RPMI8226 (cell line): ENCODE data around the gene DRG2.

ENCODE experiments used
- DNase-seq: peaks from one replicate; pipeline ENCODE4 v3.0.0-alpha.2; 2015

Gene DRG2

DNA sequence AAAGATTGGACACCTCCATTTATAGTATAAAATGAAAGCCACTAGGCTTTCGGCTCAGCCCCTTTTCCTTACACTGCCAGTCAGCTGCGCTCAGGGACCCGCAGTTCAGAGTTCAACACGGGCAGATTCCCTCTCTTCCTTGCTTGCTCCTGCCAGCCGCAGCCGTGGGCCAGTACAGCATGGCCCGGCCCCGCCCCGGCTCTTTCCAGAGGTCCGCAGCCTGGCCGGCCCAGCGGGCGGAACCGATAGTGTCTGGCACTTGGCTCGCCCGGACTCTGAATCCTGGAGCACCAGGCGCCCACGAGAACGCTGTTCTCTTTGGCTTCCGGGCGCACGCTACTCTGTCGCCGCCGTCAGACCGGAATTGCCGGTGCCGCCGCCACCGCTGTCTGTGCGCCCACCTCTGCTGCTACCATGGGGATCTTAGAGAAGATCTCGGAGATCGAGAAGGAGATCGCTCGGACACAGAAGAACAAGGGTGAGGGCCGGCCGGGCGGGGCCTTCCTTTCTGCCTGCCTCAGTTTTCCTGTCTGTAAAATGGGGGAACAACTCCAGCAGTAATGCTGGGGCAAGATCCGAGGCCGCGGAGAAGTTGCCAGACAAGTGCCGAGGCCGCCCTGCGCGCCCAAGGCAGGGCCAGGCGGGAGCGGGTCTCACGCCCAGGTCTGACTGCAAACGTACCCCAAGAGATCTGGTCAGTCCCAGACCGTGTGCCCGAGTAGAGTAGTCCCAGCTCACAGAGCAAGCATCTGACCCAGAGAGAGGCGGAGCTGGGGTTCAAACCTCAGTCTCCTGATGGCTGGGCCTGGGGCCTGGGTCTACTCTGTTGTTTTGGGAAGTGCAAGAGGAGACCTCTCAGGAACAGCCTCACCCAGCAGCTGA, at the start of gene DRG2:
Gene DRG2, plus strand, starts transcription at position 339 of the 882 bp plus-strand sequence. Its CDS starts 76 bp downstream, at position 415.
- DNase-seq = peak; percentile 95

DNA sequence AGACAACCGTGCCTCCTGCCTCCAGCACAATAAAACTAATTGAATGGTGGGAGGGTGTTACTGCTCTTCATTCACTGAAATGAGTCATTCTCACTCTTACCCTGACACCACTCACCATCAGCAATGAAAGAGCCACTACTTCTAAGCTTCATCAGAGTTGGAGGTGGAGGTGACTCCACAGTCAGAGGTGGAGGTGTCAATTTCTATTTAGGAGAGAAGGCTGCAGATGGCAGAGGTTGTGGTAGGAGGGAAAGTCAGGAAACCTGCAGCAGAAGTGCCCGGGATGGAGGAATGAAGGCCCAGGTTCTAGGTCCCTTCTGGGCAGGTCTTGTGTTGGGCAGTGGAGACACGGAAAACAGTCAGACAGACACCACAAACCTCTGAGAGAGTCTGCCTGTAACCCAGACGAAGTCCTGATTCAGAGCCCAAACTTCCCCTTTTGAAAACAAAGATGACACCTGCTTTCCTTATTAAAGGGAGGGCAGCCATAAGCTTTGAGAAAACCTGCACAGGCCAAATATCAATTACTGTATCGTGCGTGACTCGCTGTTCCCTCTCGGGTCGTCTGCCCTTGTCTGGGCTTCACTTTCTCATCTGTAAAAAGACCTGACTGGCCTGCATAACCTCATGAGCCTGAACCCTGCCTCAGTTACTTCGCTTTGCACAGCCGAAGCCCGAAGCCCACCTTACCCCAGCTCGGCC, 49.4 kb upstream of the DRG2 start:
- DNase-seq = peak; percentile 67

DNA sequence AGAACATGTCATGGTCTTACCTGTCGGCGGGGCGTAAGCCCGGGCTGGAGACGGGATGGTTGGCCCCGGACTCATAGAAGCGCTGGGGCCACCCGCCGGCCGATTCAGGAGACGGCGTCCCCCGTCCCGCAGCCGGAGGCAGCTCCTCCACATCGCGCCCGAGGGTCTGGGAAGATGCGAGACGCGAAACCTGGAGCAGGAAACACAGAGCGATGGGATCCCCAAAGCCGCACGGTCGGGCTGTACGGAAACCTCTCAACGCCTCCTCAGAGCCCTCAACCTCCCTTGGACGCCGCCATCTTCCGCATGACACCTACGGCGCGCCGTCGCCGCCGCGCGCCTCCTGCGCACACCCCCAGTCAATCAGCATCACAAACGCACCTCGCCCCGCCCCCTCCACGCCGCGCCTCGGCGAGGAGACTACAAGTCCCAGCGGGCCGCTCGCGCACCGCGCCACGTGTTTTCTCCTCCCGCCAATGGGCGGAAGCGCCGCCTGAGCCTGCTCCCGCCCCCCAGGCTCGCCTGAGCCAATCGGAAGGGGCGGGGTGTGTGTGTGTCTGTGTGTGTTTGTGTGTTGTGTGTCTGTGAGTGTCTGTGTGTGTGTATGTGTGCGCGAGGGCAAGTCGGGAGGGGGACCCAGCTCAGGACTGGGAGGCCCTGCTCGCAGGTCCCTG, 48.8 kb upstream of the DRG2 start, which contains the start of the genes ATPAF2 and GID4:
Gene ATPAF2, minus strand, starts transcription at position 308 of the 674 bp plus-strand sequence. Its CDS starts 155 bp downstream, at position 153.
Gene GID4, plus strand, starts transcription at position 548 of the 674 bp plus-strand sequence. Its CDS starts 57 bp downstream, at position 605.
- peak; percentile 100 for DNase-seq

- DNase-seq = peak; percentile 70
These were observed 48.0 kb upstream of the DRG2 start for GRCh38 chr17:18039535-18040260.

DNA sequence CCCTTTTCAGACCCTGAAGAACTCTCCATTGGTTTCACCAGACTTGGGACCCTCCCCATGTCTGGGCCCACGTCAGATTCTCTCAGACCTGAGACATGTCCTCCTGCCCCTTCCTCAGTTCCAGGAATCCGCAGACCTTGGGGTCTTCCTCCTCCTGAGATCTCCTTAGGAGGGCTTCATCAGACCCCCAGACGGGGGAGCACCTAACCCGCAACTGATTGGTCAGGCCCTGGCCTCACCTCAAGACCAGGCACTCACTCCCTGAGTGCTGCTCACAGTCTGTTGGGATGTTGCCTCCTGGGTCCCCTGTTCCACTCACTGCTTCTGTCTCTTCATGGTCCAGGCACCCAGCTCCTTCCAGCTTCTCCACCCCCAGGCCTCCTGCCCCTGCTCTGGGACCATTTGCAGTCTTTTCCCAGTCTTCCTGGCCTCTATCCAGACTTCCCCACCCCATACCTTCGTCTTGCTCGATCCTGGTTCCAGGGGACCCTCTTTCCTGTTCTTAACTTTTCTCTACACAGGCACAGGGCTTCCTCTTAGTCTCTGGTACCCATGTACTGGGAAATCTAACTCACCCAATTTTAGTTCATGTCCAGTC, 47.4 kb upstream of the DRG2 start:
- no peak for DNase-seq

DNA sequence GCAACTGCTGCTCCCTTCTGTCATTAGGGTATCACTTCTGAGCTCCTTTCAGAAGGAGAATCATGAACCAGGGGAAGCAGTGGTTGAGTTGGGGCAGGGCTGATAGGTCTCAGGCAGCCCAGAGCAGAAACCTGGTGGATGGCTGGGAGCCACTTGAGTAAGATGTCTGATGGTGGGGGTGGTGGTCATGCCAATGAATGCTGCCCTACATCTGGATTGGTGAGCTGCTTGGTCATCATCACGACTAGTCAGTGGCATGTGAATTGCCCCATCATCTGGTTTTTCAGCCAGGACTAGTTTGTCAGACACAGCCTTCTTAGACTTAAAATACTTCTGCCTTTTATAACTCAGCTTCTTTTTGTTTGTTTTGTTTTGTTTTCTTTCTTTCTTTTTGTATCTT, 46.0 kb upstream of the DRG2 start:
- no peak for DNase-seq

DNA sequence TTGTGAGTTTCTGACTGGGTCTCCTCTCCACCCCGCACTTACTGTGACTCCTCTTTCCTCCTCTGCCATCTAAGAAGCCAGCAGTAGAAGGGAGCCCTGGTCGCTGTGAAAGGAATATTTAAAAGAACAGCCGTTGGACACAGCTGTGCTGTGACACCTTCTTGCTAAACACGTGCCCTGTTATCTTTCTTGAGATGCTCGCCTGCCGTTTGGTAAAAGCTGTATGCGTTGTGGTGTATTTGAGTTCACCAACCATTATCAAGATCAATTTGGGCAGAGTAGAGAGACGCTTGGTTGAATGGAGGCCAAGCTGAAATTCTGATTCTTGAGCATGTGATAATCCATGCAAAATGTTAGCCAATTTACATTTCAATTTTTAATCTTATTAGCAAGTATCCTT, 44.8 kb upstream of the DRG2 start:
- DNase-seq = no peak

DNA sequence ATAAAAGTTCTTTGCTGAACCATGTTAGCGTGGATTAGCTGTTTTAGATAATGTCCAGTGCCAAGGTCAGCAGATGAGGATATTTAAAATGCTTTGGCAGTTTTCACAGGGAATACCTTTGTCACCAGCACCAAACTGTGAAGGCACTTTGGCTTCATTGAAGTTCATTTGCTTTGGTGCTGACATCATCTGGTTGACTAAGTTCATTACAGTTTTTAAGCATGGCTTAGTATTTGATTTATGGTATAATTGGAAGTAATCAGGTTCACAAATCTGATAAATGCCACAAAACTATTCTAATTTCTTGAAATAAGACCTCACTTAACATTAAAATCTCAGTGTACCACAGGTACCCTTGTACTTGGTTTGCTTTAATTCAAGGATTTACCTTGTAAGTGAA, 44.3 kb upstream of the DRG2 start:
- DNase-seq = peak; percentile 27

DNA sequence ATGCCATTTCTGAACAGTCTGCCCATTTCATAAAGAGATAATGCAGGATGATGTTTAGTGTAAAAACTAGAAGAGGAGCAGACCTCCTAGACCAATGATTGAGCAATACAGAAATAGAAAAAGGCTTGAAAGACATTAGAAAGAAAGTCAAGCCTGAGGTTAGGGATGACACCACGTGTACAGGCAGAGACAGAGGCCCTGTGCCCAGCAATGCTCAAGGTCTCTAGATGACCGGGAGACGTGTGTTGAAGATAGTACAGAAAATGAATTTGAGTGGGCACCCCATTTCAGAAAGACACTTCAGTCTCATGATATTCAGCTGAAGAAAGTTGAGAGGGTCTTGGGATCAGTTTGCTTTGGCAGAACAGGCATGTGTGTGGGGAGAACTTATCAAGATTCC, 43.1 kb upstream of the DRG2 start:
- DNase-seq = no peak

DNA sequence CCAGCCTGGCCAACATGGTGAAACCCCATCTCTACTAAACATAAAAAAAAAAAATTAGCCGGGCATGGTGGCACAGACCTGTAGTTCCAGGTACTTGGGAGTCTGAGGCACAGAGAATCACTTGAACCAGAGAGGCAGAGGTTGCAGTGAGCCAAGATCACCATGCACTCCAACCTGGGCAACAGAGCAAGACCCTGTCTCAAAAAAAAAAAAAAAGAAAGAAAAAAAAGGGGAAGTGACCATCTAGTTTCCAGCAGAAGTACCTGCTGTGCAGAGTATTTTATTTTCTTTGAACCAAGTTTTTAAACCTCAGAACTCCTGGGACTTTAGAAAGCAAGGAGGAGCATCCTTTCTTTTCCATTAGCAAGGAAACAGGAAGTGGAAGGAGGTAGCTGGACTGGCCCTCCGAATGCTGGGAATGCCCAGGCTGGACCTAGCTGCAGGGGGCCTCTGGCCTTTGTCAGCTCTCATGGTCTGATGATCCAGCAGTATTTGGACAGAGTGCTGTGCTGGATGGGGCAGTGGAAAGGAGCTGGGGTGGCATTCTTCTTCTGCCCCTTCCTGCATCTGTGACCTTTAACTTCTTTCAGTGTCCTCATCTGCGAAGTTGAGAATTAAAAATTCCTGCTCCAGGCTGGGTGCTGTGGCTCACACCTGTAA, 41.9 kb upstream of the DRG2 start:
- no peak for DNase-seq

DNA sequence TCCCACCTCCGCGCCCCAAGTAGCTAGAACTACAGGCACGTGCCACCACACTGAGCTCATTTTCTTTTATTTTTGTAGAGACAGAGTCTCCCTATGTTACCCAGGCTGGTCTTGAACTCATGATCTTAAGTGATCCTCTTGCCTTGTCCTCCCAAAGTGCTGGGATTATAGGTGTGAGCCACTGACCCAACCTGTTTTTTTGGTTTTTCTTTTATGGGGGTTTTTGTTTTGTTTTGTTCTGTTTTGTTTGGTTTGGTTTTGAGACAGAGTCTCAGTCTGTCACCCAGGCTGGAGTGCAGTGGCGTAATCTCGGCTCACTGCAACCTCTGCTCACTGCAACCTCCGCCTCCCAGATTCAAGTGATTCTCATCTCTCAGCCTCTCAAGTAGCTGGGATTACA, 32.2 kb upstream of the DRG2 start:
- DNase-seq = no peak

DNA sequence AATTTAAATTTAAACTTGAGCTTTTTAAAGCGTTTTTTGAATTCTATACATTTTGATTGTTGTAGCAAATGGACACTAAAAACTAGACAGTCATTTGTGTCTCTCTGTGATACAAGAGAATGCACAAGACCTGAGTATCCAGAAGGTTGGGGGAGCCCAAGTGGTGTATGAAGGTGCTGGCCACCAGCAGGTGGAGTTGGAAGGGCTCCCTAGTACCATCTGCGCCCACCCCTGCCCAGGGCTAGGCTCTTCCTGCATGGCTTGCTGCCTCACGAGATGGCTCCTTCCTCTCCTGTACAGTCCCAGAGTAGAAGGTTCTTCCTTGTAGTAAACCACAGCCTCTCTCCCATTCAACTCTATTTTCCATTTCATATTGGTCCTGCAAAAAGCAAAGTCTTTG, 31.5 kb upstream of the DRG2 start:
- DNase-seq = no peak

GRCh38 chr17:18059283-18059682, 28.5 kb upstream of the DRG2 start:
- DNase-seq = no peak

DNA sequence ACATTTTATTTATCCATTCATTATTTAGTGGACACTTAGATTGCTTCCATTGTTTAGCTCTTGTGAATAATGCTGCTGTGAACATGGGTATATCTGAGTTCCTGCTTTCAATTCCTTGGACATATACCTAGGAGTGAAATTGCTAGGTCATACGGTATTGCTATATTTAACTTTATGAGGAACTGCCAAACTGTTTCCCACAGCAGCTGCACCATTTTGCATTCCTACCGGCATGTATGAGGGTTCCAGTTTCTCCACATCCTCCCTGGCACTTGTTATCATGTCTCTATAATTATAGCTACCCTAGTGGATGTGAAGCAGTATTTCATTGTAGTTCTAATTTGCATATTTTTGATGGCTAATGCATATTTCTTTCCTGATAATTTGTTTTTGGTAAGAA, 23.7 kb upstream of the DRG2 start:
- no peak for DNase-seq

GRCh38 chr17:18065546-18065945, 22.2 kb upstream of the DRG2 start:
- no peak for DNase-seq

DNA sequence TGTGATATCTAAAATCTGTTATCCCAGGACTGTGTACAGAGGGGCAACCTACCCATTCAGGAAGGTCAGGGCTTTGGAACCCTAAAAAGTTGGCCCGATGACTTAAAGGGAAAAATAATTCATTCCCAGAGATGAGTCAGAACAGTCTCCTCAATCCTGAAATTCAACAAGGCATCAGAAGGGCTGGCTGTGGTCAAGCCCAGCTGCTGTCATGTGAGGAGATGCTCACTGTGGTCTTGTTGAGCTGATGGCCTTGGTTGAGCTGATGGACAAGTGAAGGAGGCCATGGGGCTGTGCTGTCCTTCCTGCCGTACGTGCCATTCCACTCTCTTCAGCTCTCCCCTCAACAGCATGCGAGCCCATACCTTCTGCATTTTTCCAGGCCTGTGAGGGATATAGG, 20.9 kb upstream of the DRG2 start:
- DNase-seq = no peak

DNA sequence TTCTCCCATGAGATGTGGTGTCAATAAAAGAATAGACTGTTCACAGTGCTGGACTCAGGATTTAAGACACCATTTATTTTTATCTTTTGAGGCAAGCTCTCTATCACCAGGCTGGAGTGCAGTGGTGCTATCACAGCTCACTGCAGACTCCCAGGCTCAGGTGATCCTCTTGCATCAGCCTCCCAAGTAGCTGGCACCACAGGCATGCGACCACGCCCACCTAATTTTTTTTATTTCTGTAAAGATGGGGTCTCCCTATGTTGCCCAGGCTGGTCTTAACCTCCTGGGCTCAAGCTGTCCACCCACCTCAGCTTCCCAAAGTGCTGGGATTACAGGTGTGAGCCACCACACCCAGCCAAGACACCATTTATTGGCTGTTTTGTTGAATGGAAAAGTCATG, 18.6 kb upstream of the DRG2 start:
- DNase-seq = no peak

- DNase-seq = peak; percentile 33
These were observed 16.8 kb upstream of the DRG2 start for GRCh38 chr17:18070861-18071340.

DNA sequence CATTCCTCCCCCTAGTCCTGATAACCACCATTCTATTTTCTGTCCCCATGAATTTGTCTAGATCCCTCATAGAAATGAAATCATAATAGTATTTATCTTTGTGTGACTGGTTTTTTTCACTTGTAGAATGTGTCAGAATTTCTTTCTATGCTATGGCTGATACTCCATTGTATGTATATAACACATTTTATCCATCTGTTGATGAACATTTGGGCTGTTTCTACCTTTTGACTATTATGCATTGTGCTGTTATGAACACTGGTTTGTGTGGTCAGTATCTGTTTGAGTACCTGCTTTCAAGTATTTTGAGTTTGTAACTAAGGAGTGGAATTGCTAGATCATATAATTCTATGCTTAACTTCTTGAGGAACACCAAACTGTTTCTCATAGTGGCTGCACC, 16.0 kb upstream of the DRG2 start:
- no peak for DNase-seq

GRCh38 chr17:18074566-18075272, 13.0 kb upstream of the DRG2 start:
- no peak for DNase-seq

- no peak for DNase-seq
These were observed 10.8 kb upstream of the DRG2 start for GRCh38 chr17:18076936-18077335.
